ENCODE measurements around the gene VAX1.
"Not testable (repeated sequence)": the region's sequence is repeated elsewhere in the genome, so short reads cannot be mapped to it uniquely, and the experiment has no call there.

VAX1 gene

DNA sequence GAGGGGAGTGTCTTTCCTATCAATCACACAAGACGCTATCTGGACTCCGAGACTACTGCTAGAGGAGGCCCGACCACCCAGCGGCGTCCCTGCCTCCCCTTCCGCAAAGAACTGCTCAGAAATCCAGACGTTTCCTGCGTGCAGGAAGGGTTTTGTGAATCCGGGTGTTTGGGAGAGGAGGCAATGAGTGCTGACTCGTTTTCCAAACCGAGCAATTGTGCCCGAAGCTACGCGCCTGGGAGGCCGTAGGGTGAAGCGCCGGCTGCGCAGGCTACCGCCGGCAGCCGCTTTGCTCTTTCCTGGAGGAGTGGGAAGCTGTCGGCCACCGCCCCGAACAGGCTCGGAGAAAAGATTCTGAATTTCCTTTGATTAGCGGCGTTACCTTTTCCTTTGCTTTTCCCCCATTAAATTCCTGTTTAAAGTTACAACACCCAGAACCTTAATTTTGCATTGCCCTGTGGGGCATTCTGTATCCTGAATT is 5.3 kb downstream of the VAX1 start:
- FAIRE-seq (no peak), DNase-seq (ENCODE audit: insufficient read length) (no peak)
- TF ChIP-seq TAF1 (IDR thresholded peaks at IDR 0.05; ENCODE audit: borderline replicate concordance, low read depth, low read length) (no peak), POLR2AphosphoS5 (IDR thresholded peaks at IDR 0.05; ENCODE audit: low read depth, low read length) (no peak), POLR2A (IDR thresholded peaks at IDR 0.05; ENCODE audit: low read depth, low read length) (no peak)

DNA sequence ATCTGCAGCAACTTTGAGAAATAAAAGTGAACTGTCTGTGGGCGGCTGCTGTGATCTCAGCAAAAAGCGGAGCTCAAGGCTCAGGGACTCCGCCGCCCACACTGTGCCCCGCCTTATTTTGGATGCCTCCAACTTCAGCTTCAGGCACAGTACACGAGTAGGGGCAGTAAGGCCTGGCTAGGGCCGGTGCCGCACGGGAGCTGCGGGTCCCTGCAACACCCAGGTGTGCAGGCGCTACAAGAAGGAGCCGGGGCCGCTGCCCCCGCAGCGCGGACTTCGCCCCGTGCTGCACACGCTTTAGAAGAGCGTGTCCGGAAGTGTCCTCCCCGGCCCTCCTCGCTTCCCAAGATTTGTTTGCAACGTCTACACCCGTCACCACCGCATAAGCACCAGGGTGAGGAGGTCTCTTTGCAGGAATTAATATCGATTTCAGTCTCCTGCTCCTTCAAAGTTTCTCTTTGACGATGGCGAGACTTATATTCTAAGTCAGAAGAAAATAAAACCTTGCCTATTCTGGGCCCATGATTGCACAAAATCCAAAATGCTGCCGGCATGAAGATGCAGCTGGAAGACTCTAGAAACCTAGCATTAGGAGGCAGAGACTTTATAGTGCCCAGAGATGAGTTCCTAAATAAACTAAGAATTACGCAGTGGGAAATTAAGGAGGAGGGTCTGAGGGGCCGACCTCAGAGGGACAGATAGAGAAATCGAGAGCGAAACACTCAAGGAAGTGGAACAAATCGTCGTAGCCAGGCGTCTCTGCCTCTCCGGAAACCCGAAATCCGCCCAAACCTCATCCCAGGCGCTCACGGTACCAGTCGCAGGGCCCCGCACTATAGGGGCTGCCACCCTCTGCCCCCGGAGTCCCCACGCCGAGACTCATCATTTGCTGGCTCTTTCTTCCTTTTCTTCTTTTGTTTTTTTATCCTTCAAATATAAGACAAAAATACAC is 6.4 kb downstream of the VAX1 start:
- FAIRE-seq, result no peak
- TF ChIP-seq POLR2AphosphoS5 (IDR thresholded peaks at IDR 0.05; ENCODE audit: low read depth, low read length), result no peak
- no peak for TF ChIP-seq TAF1 (IDR thresholded peaks at IDR 0.05; ENCODE audit: borderline replicate concordance, low read depth, low read length)
- TF ChIP-seq POLR2A (IDR thresholded peaks at IDR 0.05; ENCODE audit: low read depth, low read length), result no peak
- DNase-seq (ENCODE audit: insufficient read length), result no peak

DNA sequence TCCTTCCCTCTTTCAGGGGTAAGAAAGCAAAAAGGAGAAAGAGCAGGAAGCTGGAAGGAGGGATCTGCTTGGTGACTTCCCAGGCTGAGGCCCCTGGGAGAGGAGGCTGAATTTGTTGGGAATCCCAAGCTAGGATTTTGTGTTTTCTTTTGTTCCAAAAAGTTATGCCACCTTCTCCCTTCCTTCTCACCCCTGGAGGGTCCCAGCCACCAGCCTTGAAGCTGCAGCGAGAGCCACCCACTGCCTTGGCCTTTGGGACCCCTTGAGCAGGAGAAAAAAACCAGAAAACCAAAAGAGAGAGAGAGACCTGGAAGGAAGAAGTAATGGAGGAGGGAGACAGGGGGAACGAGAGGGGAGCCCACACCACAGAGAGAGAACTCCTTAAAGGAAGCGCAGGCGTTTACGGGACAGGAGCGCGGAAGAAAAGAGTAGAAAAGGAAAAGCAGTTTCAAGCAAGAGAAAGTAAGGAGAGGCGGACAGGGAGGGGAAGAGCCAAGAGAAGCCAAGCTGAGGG is 7.2 kb downstream of the VAX1 start:
- FAIRE-seq, result no peak
- no peak for TF ChIP-seq POLR2A (IDR thresholded peaks at IDR 0.05; ENCODE audit: low read depth, low read length)
- no peak for TF ChIP-seq TAF1 (IDR thresholded peaks at IDR 0.05; ENCODE audit: borderline replicate concordance, low read depth, low read length)
- TF ChIP-seq POLR2AphosphoS5 (IDR thresholded peaks at IDR 0.05; ENCODE audit: low read depth, low read length), result no peak

DNA sequence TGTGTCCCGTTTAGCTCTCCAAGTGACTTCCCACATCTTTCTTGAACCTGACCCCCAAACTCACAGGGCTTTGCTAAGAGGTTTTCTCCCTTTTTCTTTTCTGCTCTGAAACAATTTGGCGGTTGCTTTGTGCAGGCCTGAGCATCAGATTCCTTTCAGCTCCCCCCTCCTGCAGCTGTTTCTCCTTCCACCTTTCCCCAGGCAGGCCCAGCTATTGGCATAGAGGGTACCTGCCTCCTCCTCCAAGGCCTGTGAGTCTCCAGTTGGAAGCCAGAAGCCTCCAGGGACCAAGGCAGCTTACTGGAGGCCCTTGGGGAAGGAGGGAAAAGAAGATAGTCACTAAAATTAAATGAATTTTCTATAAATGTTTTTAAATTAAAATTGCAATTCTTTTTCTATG is 7.7 kb downstream of the VAX1 start:
- no peak for TF ChIP-seq POLR2AphosphoS5 (IDR thresholded peaks at IDR 0.05; ENCODE audit: low read depth, low read length)
- TF ChIP-seq POLR2A (IDR thresholded peaks at IDR 0.05; ENCODE audit: low read depth, low read length), result no peak
- TF ChIP-seq TAF1 (IDR thresholded peaks at IDR 0.05; ENCODE audit: borderline replicate concordance, low read depth, low read length), result no peak
- DNase-seq (ENCODE audit: insufficient read length) (no peak), FAIRE-seq (no peak)

More for the DNA sequence above, 7.2 kb downstream of the VAX1 start:
- DNase-seq (ENCODE audit: insufficient read length), result no peak

DNA sequence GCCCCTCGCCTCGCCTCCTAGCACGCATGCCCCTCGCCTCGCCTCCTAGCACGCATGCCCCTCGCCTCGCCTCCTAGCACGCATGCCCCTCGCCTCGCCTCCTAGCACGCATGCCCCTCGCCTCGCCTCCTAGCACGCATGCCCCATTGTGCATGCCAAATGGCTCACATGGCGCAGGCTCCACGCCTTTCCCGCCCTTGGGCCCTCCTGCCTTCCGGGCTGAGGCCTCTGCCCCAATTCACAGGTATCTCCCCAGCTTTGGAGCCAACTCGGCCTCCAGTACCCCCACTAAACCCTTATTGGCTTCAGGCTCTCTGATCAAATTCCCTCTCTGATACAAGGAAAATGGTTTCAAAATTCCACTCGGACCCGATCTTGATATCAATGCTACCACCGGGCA is 11.4 kb downstream of the VAX1 start:
- not testable (repeated sequence) for DNase-seq (ENCODE audit: insufficient read length); FAIRE-seq

DNA sequence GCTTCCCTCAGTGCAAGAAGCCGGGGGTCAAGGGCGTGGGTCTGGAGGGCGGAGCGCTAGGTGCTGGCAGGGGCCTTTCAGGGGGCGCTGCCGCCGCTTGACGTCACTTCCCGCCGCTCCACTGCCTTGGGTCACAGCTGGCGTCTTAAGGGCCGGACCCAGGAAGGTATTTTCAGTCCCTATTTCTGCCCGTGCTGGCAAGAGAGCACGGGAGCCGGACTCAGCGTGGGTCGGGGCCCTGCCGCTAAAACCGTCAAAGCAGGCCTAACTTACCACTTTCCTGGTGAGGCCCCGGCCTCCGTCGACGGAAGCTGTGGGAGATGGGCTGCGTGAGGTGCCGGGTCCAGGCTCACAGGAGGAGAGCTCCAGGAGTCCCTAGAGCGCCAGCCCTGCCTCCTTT is 12.0 kb downstream of the VAX1 start:
- no peak for TF ChIP-seq POLR2A (IDR thresholded peaks at IDR 0.05; ENCODE audit: low read depth, low read length)
- no peak for TF ChIP-seq POLR2AphosphoS5 (IDR thresholded peaks at IDR 0.05; ENCODE audit: low read depth, low read length)
- no peak for TF ChIP-seq TAF1 (IDR thresholded peaks at IDR 0.05; ENCODE audit: borderline replicate concordance, low read depth, low read length)
- FAIRE-seq, result no peak
- no peak for DNase-seq (ENCODE audit: insufficient read length)

DNA sequence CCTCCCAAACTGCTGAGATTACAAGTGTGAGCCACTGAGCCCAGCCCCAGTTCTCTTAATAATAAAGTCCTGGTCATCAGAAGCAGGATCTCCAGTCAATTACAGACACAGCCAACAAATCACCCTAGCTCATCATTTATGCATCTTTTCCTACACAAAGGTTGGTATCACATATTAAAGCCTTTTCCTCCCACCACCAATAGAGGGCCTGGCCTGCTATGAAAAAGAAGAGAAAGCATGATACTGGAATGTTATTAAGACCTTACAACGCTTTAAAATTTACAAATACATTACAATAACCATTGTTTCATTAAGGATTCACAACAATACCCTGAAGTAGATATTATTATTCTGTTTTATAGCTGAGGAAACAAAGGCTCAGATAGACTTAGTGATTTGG is 25.9 kb downstream of the VAX1 start:
- TF ChIP-seq POLR2A (IDR thresholded peaks at IDR 0.05; ENCODE audit: low read depth, low read length) (no peak), TAF1 (IDR thresholded peaks at IDR 0.05; ENCODE audit: borderline replicate concordance, low read depth, low read length) (no peak), POLR2AphosphoS5 (IDR thresholded peaks at IDR 0.05; ENCODE audit: low read depth, low read length) (no peak)
- DNase-seq (ENCODE audit: insufficient read length), result no peak
- no peak for FAIRE-seq

DNA sequence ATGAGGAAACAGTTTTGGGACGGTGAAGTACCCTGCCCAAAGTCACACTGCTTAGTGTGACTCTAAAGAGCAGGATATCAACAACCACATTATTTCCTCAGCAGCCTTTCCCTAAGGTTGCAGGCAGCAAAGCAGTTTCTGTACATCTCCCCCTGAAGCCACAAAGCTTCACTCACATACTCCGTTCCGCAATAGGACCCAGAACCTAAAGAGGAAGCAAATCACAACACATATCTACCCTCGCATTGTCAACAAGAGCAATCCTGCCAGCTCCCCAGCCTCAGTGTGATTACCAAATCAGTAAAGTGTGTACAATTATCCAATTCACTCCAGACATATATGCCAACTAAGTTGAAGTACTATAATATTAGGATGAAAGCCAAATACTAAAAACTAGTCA is 30.8 kb downstream of the VAX1 start:
- DNase-seq (ENCODE audit: insufficient read length), result no peak
- TF ChIP-seq POLR2A (IDR thresholded peaks at IDR 0.05; ENCODE audit: low read depth, low read length), result no peak
- TF ChIP-seq TAF1 (IDR thresholded peaks at IDR 0.05; ENCODE audit: borderline replicate concordance, low read depth, low read length), result no peak
- no peak for TF ChIP-seq POLR2AphosphoS5 (IDR thresholded peaks at IDR 0.05; ENCODE audit: low read depth, low read length)
- no peak for FAIRE-seq

DNA sequence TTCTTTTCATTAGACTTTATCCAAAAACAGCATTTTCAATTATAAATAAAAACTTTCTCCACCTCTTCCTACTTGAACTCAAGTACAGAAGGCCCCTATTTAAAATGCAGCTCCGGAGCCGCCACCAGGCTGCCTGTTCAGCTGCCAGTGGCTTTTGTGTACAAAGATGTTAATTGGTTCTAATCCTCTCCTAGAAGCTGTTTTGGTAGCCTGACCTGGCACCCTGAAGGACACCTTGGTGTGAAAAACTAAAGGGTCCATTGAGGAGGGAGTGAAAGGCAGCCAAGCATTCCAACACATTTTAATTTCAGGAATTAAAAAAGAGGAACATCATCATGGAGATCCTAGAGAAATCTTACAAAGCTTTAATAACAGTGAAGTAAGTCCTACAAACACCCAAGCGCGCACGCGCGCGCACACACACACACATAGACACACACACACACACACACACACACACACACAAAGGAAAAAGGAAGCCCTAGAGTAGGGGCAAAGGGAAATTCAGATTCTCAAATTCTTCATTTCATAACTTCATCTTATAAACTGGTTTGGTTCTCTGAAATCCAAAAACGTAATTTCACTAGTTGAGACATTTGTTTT is 41.4 kb downstream of the VAX1 start:
- no peak for TF ChIP-seq TAF1 (IDR thresholded peaks at IDR 0.05; ENCODE audit: borderline replicate concordance, low read depth, low read length)
- TF ChIP-seq POLR2AphosphoS5 (IDR thresholded peaks at IDR 0.05; ENCODE audit: low read depth, low read length), result no peak
- no peak for TF ChIP-seq POLR2A (IDR thresholded peaks at IDR 0.05; ENCODE audit: low read depth, low read length)
- DNase-seq (ENCODE audit: insufficient read length) (no peak), FAIRE-seq (no peak)

DNA sequence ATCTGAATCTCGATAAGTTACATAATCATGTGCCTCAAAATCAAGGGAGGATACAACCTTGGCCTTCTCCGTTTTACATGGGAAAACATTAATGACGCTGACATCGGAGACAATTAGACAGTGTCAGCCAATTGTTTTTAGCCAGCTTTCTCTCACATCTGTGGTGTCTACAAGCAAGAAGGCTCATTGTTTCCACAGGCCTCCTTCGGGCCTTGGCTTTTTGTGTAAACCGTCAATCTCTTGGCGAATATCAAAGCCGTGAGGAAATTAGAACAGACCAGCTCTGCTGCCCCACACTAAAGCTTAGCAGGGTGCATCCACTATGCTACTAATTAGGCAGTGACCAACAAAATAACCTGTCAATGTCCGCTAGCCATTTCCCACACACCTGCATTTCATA is 43.2 kb downstream of the VAX1 start:
- FAIRE-seq, result no peak
- no peak for TF ChIP-seq POLR2AphosphoS5 (IDR thresholded peaks at IDR 0.05; ENCODE audit: low read depth, low read length)
- no peak for TF ChIP-seq TAF1 (IDR thresholded peaks at IDR 0.05; ENCODE audit: borderline replicate concordance, low read depth, low read length)
- no peak for TF ChIP-seq POLR2A (IDR thresholded peaks at IDR 0.05; ENCODE audit: low read depth, low read length)
- no peak for DNase-seq (ENCODE audit: insufficient read length)

DNA sequence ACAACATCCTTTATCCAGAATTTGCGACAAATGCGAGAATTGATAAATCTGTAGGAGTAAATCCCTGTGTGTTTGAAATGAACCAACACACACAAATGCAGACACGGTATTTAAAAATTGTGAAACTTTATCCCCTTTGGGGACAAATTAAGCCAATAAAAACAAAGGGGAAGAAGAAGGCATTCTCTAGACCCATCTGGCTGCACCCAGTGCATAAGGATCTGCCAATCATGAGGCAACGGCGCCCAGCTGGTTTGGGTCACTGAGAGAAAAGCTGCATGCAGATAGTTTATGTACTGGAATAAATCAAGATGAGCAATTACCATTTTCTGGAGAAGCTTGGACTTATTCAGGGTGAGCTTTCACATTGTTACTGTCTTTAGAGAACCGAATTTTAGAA is 45.7 kb downstream of the VAX1 start:
- TF ChIP-seq TAF1 (IDR thresholded peaks at IDR 0.05; ENCODE audit: borderline replicate concordance, low read depth, low read length) (no peak), POLR2AphosphoS5 (IDR thresholded peaks at IDR 0.05; ENCODE audit: low read depth, low read length) (no peak), POLR2A (IDR thresholded peaks at IDR 0.05; ENCODE audit: low read depth, low read length) (no peak)
- no peak for DNase-seq (ENCODE audit: insufficient read length)
- FAIRE-seq, result no peak

DNA sequence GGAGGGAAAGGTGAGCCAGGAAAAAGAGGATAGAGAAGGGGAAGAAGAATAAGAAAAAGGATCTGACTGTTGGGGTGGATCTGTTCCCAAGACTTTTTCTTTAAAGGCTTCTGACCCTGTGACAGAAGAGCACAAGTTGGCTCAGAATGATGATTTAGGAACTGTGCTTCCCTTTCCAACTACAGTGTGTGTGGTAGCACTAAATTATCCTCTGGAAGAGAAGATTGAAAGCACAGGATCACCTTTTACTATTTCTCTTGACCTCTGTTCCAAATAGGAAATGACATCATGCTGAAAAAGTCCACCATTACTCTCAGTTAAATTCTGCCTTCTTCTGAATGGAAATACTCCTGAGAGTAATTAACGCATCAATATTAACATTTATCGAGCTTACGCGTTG is 47.2 kb downstream of the VAX1 start:
- TF ChIP-seq POLR2AphosphoS5 (IDR thresholded peaks at IDR 0.05; ENCODE audit: low read depth, low read length) (no peak), POLR2A (IDR thresholded peaks at IDR 0.05; ENCODE audit: low read depth, low read length) (no peak), TAF1 (IDR thresholded peaks at IDR 0.05; ENCODE audit: borderline replicate concordance, low read depth, low read length) (no peak)
- no peak for DNase-seq (ENCODE audit: insufficient read length)
- FAIRE-seq, result no peak
